SU-DHL-6 (cell line): ENCODE data around the gene DNAJC9.

Source experiments
- H2AFZ ChIP-seq: fragments of 200-600 bp; sonication (generic); 2 replicates; pipeline ENCODE4 v1.6.1; 2014; ENCODE audit warnings: low read depth, mild to moderate bottlenecking, moderate library complexity, mixed read lengths, antibody characterized with exemption, low read length; ENCODE audit not compliant: severe bottlenecking
- H3F3A ChIP-seq: fragments of 200-600 bp; shearing (Covaris generic); 2 replicates; pipeline ENCODE4 v1.6.0; 2016; ENCODE audit warnings: antibody characterized with exemption, mild to moderate bottlenecking; ENCODE audit not compliant: insufficient read depth
- H3K27ac ChIP-seq: fragments of 200-600 bp; sonication (generic); 2 replicates; pipeline ENCODE4 v1.5.1; 2016; ENCODE audit warnings: low read depth, mild to moderate bottlenecking, low read length, moderate library complexity, mixed read lengths
- H3K27me3 ChIP-seq: fragments of 200-600 bp; sonication (generic), shearing (Covaris generic); 2 replicates; pipeline ENCODE4 v1.6.0; 2014; ENCODE audit warnings: mild to moderate bottlenecking, low read length
- H3K36me3 ChIP-seq: fragments of 200-600 bp; sonication (generic); 2 replicates; pipeline ENCODE4 v1.6.1; 2014; ENCODE audit warnings: mild to moderate bottlenecking, low read length, mixed read lengths
- H3K4me2 ChIP-seq: fragments of 300-600, 200-600 bp; shearing (Covaris generic), sonication (generic); 2 replicates; pipeline ENCODE4 v1.6.0; 2014; ENCODE audit warnings: low read length, low read depth, mild to moderate bottlenecking; ENCODE audit not compliant: poor library complexity, severe bottlenecking
- H3K4me3 ChIP-seq: fragments of 200-600 bp; sonication (generic); 2 replicates; pipeline ENCODE4 v1.5.1; 2014; ENCODE audit warnings: antibody characterized with exemption, low read length, mild to moderate bottlenecking, mixed read lengths; ENCODE audit not compliant: insufficient read depth, poor library complexity, severe bottlenecking
- H3K79me2 ChIP-seq: fragments of 200-600 bp; sonication (generic); 2 replicates; pipeline ENCODE4 v1.6.1; 2014; ENCODE audit warnings: mild to moderate bottlenecking, low read length, moderate library complexity; ENCODE audit not compliant: insufficient read depth
- H3K9ac ChIP-seq: fragments of 200-600 bp; sonication (generic); 2 replicates; pipeline ENCODE4 v1.7.0; 2014; ENCODE audit warnings: mild to moderate bottlenecking, low read length
- H3K9me2 ChIP-seq: fragments of 200-600 bp; sonication (generic); replicated peaks from 2 replicates; pipeline ENCODE4 v1.6.1; 2014; ENCODE audit warnings: low read length; ENCODE audit not compliant: insufficient read depth
- H3K9me3 ChIP-seq: fragments of 200-600 bp; sonication (generic); 2 replicates; pipeline ENCODE4 v1.6.1; 2014; ENCODE audit warnings: low read length, mixed read lengths; ENCODE audit not compliant: insufficient read depth
- H4K20me1 ChIP-seq: fragments of 200-600 bp; sonication (generic); 2 replicates; pipeline ENCODE4 v1.6.1; 2014; ENCODE audit warnings: low read depth, mild to moderate bottlenecking, antibody characterized with exemption, low read length, moderate library complexity, mixed read lengths
- EZH2phosphoT487 ChIP-seq: fragments of 200-600 bp; sonication (generic), shearing (Covaris generic); conservative IDR thresholded peaks from 2 replicates; pipeline ENCODE4 v1.6.1; 2018; ENCODE audit warnings: mild to moderate bottlenecking, antibody characterized with exemption, low read length, moderate library complexity, mixed read lengths
- TF ChIP-seq, protein P1 (sequence below): fragments of 200-600 bp; sonication (generic); IDR thresholded peaks from one replicate; pipeline ENCODE4 v1.5.1; 2017; ENCODE audit warnings: antibody characterized with exemption, mild to moderate bottlenecking, low read length, moderate library complexity; ENCODE audit not compliant: insufficient read depth, poor library complexity, severe bottlenecking

The DNAJC9 gene

DNA sequence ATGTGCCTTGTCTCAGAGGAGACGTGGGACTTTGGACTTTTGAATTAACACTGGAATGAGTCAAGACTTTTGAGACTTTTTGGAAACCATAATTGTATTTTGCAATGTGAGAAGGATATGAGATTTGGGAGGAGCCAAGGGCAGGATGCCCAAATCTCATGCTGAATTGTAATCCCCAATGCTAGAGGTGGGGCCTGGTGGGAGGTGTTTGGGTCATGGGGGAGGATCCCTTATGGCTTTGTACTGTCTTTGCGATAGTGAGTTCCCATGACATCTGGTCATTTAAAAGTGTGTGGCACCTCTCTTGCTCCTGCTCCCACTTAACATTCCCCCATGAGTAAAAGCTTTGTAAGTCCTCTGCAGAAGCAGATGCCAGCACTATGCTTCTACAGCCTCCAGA, 39.2 kb downstream of the DNAJC9 start:
- Histone ChIP-seq H3K36me3 (no peaks in the 10 kb centered on the region), H3K4me3 (no peak overlapping the region), H3K9me2 (no peaks in the 10 kb centered on the region)

DNA sequence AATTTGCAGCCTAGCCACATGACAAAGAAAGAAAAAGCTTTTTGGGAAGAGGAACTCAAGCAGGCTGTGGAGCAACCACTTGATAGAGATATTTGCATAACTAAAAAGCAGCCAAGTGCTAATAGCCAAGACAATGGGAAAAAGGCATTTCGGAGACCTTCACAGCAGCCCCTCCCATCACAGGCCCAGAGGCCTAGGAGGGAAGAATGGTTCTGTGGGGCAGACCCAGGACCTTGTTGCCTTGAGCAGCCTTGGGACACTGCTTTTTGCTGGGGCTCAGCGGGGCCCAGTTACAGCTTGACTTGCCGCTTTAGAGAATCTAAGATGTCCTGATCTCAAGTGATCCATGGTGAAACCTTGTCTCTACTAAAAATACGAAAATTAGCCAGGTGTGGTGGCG, 40.7 kb downstream of the DNAJC9 start:
- TF ChIP-seq EZH2phosphoT487 = no peak
- TF ChIP-seq, protein P1, sequence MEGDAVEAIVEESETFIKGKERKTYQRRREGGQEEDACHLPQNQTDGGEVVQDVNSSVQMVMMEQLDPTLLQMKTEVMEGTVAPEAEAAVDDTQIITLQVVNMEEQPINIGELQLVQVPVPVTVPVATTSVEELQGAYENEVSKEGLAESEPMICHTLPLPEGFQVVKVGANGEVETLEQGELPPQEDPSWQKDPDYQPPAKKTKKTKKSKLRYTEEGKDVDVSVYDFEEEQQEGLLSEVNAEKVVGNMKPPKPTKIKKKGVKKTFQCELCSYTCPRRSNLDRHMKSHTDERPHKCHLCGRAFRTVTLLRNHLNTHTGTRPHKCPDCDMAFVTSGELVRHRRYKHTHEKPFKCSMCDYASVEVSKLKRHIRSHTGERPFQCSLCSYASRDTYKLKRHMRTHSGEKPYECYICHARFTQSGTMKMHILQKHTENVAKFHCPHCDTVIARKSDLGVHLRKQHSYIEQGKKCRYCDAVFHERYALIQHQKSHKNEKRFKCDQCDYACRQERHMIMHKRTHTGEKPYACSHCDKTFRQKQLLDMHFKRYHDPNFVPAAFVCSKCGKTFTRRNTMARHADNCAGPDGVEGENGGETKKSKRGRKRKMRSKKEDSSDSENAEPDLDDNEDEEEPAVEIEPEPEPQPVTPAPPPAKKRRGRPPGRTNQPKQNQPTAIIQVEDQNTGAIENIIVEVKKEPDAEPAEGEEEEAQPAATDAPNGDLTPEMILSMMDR = no peak
- Histone ChIP-seq H2AFZ (no peak overlapping the region), H3F3A (no peaks in the 10 kb centered on the region), H3K79me2 (no peaks in the 10 kb centered on the region), H3K27me3 (no peaks in the 10 kb centered on the region), H3K36me3 (no peaks in the 10 kb centered on the region), H3K9me3 (no peaks in the 10 kb centered on the region), H3K9ac (no peak overlapping the region), H4K20me1 (no peaks in the 10 kb centered on the region), H3K9me2 (no peaks in the 10 kb centered on the region), H3K4me3 (no peak overlapping the region), H3K27ac (no peak overlapping the region), H3K4me2 (no peak overlapping the region)

More for the DNA sequence above, 39.2 kb downstream of the DNAJC9 start:
- no peaks in the 10 kb centered on the region for H3K27me3 ChIP-seq
- H3K9ac ChIP-seq = no peak overlapping the region
- H4K20me1 ChIP-seq = no peaks in the 10 kb centered on the region
- no peak overlapping the region for H2AFZ ChIP-seq
- no peaks in the 10 kb centered on the region for H3K9me3 ChIP-seq
- TF ChIP-seq, protein P1 = no peak
- no peak for TF ChIP-seq EZH2phosphoT487
- H3F3A ChIP-seq = no peaks in the 10 kb centered on the region
- H3K27ac ChIP-seq = no peak overlapping the region
- no peak overlapping the region for H3K4me2 ChIP-seq
- no peaks in the 10 kb centered on the region for H3K79me2 ChIP-seq

DNA sequence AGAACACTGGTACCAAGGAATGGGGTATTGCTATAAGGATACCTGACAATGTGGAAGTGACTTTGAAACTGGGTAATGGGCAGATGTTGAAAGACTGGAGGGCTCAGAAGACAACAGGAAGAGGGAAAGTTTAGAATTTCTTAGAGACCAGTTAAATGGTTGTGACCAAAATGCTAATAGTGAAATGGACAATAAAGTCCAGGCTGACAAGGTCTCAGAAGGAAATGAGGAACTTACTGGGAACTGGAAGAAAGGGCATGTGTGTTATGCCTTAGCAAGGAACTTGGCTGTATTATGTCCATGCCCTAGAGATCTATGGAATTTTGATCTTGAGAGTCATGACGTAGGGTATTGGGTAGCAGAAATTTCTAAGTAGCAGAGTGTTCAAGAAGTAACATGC, 41.2 kb downstream of the DNAJC9 start:
- no peak overlapping the region for H3K4me3 ChIP-seq
- no peaks in the 10 kb centered on the region for H3K27me3 ChIP-seq
- no peak overlapping the region for H3K4me2 ChIP-seq
- H3K9me3 ChIP-seq = no peaks in the 10 kb centered on the region
- no peaks in the 10 kb centered on the region for H3K9me2 ChIP-seq
- H4K20me1 ChIP-seq = no peaks in the 10 kb centered on the region
- H3K79me2 ChIP-seq = no peaks in the 10 kb centered on the region
- TF ChIP-seq, protein P1 = no peak
- no peak overlapping the region for H3K9ac ChIP-seq
- H3F3A ChIP-seq = no peaks in the 10 kb centered on the region
- H3K36me3 ChIP-seq = no peaks in the 10 kb centered on the region
- H3K27ac ChIP-seq = no peak overlapping the region
- no peak overlapping the region for H2AFZ ChIP-seq

DNA sequence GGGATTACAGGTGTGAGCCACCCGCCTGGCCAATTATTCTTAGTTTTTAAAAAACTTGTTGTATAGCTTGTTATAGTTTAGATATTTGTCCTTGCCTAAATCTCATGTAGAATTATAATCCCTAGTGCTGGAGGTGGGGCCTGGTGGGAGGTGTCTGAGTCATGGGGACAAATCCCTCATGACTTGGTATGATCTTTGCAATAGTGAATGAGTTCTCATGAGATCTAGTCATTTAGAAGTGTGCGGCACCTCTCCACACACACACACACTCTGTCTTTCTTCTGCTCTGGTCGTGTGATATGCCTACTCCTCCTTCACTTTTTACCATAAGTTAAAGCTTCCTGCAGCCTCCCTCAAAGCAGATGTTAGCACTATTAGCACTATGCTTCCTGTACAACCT, 42.0 kb downstream of the DNAJC9 start:
- no peak overlapping the region for H3K27ac ChIP-seq
- no peak overlapping the region for H3K9ac ChIP-seq
- H3K9me2 ChIP-seq = no peaks in the 10 kb centered on the region
- no peak overlapping the region for H3K4me3 ChIP-seq
- no peaks in the 10 kb centered on the region for H3K9me3 ChIP-seq
- no peaks in the 10 kb centered on the region for H4K20me1 ChIP-seq
- no peak overlapping the region for H3K4me2 ChIP-seq
- no peaks in the 10 kb centered on the region for H3K36me3 ChIP-seq
- H3K27me3 ChIP-seq = no peaks in the 10 kb centered on the region
- no peak for TF ChIP-seq EZH2phosphoT487
- TF ChIP-seq, protein P1 = no peak
- H3F3A ChIP-seq = no peaks in the 10 kb centered on the region
- H3K79me2 ChIP-seq = no peaks in the 10 kb centered on the region
- H2AFZ ChIP-seq = no peak overlapping the region
